GM19328 (cell line): ENCODE measurements around the gene NRXN3.

Experiments used
- ATAC-seq: cut with Tn5 transposase; IDR thresholded peaks from one replicate; pipeline ENCODE4 v1.9.1; 2021; ENCODE audit warnings: mild to moderate bottlenecking, moderate library complexity; ENCODE audit not compliant: unreplicated experiment

The NRXN3 gene

GRCh38 chr14:78238141-78238540 lies 68.0 kb downstream of the NRXN3 start:
- no peak for ATAC-seq

GRCh38 chr14:78240567-78240966 lies 70.4 kb downstream of the NRXN3 start:
- no peak for ATAC-seq

- no peak for ATAC-seq
Observed at GRCh38 chr14:78242086-78242485, 71.9 kb downstream of the NRXN3 start.

GRCh38 chr14:78243187-78243586 lies 73.0 kb downstream of the NRXN3 start:
- ATAC-seq: no peak

- no peak for ATAC-seq
Observed at GRCh38 chr14:78245238-78245637, 75.1 kb downstream of the NRXN3 start.

- no peak for ATAC-seq
Observed at GRCh38 chr14:78248501-78249090, 78.4 kb downstream of the NRXN3 start.

GRCh38 chr14:78251308-78251707 lies 81.1 kb downstream of the NRXN3 start:
- ATAC-seq: no peak

- ATAC-seq: no peak
Observed at GRCh38 chr14:78253986-78254385, 83.8 kb downstream of the NRXN3 start.

- no peak for ATAC-seq
Observed at GRCh38 chr14:78254911-78255461, 84.8 kb downstream of the NRXN3 start.

GRCh38 chr14:78259831-78260230 lies 89.7 kb downstream of the NRXN3 start:
- ATAC-seq: no peak

GRCh38 chr14:78278464-78279250 lies 108.5 kb downstream of the NRXN3 start:
- no peak for ATAC-seq

- no peak for ATAC-seq
Observed at GRCh38 chr14:78282437-78282836, 112.3 kb downstream of the NRXN3 start.

GRCh38 chr14:78286210-78286609 lies 116.0 kb downstream of the NRXN3 start:
- ATAC-seq: no peak

- ATAC-seq: peak; percentile 58
Observed at GRCh38 chr14:78292003-78292402, 121.8 kb downstream of the NRXN3 start.

GRCh38 chr14:78297858-78298257 lies 127.7 kb downstream of the NRXN3 start:
- ATAC-seq: no peak

- no peak for ATAC-seq
Observed at GRCh38 chr14:78298298-78298697, 128.1 kb downstream of the NRXN3 start.

GRCh38 chr14:78302841-78303240 lies 132.7 kb downstream of the NRXN3 start:
- no peak for ATAC-seq

GRCh38 chr14:78307671-78308070 lies 137.5 kb downstream of the NRXN3 start:
- no peak for ATAC-seq

GRCh38 chr14:78308079-78308478 lies 137.9 kb downstream of the NRXN3 start:
- no peak for ATAC-seq

GRCh38 chr14:78310272-78310671 lies 140.1 kb downstream of the NRXN3 start:
- no peak for ATAC-seq

GRCh38 chr14:78313499-78313898 lies 143.3 kb downstream of the NRXN3 start:
- no peak for ATAC-seq

GRCh38 chr14:78314484-78314883 lies 144.3 kb downstream of the NRXN3 start:
- ATAC-seq: no peak
